Stimulated activated CD4-positive, alpha-beta T cell treated with anti-CD3 and anti-CD28 coated beads, Interleukin-4, amount 100 ng/mL, for 1 hour (primary cell): ENCODE results near the gene BMAL1.

Experiments used
- DNase-seq: peaks from one replicate; pipeline ENCODE4 v3.0.0-alpha.2; 2020

Gene BMAL1

GRCh38 chr11:13318498-13319295 lies 41.1 kb downstream of the BMAL1 start:
- DNase-seq = no peak

DNA sequence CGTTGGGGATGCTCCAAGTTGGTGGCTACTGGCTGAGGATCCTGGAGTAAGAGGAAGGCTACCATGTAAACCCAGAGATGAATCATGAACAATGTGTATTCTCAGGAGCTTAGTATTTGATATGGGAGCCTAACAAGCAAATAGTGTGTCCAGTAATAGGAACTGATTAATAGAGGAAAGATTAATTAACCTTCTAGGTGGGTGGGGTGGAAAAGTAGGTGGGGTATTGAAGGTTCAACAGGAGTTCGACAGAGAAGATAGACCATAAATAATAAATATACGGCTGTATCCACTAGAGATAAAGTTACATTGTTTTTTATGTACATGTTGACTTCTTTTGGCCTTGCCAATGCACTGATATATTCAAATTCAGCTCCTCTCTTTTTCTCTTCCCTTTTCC lies 43.1 kb downstream of the BMAL1 start:
- no peak for DNase-seq

GRCh38 chr11:13321431-13321830 lies 43.8 kb downstream of the BMAL1 start:
- DNase-seq = no peak

DNA sequence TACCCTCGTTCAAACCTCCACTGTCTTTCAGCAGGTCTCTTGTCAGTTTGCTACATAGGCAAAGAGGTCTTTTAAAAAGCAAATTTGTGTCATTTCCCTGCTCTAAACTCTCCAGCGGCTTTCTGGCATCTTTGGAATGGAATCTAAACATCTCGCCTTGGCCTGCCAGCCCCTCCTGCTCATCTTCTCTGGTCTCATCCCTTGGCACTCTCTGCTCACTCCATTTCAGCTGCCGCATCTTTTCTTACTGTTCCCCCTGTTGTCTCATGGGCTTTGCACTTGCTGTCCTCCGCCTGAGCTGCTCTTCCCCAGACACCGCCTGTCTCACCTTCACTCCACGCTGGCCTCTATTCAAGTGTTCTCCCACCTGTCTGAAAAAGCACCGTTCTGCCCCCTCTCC lies 46.6 kb downstream of the BMAL1 start:
- no peak for DNase-seq

DNA sequence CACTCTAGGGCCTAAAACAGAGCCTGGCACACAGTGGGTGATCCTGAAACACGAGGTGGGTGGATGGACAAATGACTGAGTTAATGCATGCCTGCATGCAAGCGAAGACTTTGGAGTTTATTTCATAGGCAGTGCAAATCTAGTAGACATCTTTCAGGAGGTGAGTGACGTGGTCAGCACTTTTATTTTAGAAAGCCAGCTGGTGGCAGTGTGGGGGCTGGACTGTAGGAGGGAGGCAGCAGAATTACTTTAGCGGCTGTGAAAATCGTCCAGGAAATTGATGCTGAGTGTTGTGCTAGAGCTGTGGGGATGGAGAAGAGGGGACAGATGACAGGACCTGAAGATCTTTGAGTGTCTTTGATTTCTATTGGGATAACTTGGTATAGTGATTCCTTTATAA lies 47.1 kb downstream of the BMAL1 start:
- no peak for DNase-seq

GRCh38 chr11:13327421-13327820 lies 49.8 kb downstream of the BMAL1 start:
- no peak for DNase-seq

- DNase-seq = no peak
Measured at GRCh38 chr11:13328286-13328685, 50.7 kb downstream of the BMAL1 start.

- no peak for DNase-seq
Measured at GRCh38 chr11:13329670-13330356, 52.2 kb downstream of the BMAL1 start.

DNA sequence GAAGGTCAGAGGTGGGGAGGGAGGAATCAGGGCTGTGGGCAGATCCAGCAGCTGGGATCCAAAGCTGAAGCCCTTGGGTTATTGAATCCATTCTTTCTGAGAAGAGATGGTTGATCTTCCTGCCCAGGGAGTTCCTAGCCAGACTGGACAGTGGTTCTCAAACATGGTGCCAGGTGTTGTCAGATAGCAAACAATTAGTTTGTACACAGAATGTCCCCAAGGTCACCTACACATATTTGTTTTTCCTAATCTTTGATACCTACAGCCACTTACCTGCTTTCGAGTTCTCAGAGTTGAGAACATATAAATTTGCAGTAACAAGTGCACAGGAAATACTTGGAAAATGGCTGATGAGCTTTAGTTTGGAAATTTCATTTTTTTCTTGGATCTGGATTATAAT lies 54.5 kb downstream of the BMAL1 start:
- no peak for DNase-seq

DNA sequence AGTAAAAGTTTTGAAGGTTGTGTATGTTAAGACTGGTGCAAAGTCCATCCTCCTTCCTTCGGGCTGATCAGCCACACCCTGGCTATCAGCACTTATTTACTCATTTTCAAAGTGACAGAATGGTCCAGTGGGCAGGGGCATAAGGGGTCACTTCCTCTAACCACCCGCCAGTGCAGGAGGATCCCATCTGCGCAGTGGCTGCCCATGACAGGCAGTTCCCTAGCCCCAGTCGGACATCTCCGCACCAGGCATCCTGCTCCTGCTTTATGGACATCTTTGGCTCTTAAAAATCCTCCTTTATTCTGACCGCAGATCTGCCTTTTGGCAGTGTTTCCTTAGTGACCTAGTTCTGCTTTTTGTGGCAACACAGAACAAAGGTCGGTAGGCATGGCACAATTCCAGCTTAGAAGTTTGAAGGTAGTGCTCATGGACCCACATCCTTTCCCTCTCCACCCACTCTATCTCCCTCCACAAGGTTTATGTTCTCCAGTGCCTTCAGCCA lies 55.9 kb downstream of the BMAL1 start:
- DNase-seq = no peak

DNA sequence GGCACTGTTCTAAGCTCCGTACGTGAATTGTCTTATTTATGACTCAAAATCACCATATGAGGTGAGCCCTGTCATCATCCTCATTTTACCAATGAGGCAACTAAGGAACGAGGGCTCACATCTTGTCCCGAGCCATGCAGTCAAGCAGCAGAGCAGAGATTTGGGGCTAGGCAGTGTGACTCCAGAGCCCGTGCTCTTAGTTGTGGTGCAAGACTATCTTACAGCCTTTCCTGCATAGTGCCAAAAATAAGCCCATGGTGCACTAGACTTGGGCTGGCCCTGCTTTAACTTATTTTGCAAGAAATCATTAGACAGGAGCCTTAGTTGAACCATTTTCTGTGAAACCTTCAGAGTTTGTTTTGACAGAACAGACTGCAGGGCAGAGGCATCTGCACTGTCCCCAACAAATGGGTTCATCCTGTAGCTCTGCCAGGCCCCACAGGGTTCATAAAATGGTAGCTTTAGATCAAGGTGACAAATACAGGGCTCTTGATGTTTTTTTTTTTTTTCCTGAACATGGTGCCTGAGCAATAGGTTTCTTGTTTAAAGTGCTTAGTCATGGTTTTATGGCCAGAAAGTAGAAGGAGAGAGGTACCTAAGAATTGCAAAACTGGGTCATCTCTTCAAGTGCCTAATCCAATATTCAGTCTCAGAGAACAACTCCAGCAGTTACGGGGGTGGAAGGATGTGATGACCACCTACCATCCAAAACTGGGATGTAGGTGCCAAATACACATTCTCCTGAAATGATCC lies 56.6 kb downstream of the BMAL1 start:
- DNase-seq = no peak

DNA sequence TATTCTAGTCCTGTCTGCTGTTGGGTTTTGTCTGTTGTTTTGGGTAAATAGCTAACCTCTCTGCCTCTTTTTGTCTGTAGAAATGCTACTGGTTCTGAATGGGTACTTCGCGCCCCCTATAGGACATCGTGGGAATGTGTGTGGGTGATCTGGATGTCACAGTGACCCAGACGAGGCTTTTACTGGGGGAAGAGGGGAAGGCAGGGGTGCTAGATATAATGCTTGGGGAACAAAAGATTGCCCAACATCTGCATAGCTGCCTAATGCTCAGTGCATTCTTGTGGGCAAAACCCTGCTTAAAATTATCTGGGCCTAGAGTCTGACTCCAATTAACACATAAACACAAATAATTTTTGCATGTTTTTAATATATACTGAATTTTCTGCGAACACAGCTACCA lies 57.7 kb downstream of the BMAL1 start:
- peak; percentile 69 for DNase-seq

- DNase-seq = no peak
Measured at GRCh38 chr11:13336246-13336878, 58.8 kb downstream of the BMAL1 start.

DNA sequence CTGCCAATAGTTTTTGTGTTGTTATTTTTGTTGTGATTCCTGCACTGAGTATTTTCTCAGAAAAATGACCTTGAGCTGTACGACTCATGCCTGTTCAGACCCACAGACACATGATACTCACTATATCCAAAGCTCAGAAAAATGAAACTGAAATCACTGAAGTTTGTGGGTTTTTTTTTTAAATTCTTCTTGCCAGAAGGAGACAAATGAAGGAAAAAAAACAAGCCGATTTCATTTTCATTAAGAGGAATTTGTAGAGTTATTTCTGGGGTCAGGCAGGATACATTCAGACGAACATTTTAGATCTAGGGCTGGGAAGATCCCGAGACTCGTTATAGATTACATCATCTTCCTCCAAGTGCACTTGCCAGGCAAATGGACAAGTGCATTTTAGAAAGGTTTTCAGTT lies 60.4 kb downstream of the BMAL1 start:
- no peak for DNase-seq

GRCh38 chr11:13338427-13339069 lies 61.0 kb downstream of the BMAL1 start:
- no peak for DNase-seq

GRCh38 chr11:13339195-13340153 lies 61.9 kb downstream of the BMAL1 start:
- DNase-seq = no peak

DNA sequence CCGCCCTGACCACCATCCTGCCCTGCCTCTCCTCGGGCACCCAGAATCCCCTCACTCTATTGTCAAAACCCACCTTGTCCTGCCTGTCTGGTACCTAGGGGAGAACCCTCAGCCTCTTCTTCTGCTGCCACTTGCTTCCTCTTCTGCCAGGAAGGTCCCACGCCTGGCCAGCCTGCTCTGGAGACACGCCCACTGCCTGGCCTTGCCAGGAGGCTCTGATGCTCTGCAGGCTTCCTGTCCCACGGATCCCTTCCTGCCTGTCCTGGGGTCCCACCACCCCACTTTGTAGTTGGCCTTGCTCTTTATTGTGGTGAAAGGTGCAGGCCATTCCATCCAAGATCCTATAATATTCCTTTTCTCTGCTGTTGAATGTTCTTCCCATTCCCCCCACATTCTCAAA lies 63.4 kb downstream of the BMAL1 start:
- no peak for DNase-seq

DNA sequence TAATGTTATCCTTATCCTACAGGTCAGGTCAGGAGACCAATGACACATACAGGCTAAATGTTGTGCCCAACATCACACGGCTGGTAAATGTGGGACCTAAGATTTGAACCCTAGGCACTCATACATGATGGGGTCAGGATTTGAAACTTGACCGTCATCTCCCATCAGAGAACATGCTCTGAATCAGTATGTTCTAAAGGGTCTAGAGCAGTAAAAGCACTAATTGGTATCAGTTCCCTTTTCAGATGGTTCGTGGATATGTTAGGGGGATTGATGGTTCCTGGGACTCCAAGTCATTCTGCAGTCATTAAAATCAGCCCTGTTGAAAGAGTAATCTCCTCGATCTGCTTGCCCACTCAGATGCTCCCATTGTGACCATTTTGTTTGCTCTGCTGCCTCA lies 65.5 kb downstream of the BMAL1 start:
- DNase-seq = no peak

GRCh38 chr11:13343931-13344717 lies 66.5 kb downstream of the BMAL1 start:
- peak; percentile 68 for DNase-seq

DNA sequence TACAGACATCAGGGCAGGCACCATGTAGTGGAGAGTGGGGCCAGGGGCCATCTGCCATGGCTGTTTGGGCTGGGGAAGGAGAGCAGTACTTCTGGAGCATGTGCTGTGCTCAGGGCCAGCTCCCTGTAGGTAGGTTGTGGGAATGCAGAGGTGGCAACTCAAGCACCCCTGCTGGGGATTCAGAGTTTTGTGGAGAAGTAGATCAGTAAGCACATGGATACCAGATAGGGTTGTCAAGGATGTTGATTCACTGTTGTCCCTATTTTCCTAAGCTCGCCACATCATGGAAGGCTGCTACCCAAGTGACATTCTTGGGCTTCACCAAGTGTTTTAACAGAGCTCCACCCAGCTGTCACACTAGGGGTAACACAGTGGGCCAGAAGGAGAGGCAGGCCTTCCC lies 67.2 kb downstream of the BMAL1 start:
- DNase-seq = no peak

DNA sequence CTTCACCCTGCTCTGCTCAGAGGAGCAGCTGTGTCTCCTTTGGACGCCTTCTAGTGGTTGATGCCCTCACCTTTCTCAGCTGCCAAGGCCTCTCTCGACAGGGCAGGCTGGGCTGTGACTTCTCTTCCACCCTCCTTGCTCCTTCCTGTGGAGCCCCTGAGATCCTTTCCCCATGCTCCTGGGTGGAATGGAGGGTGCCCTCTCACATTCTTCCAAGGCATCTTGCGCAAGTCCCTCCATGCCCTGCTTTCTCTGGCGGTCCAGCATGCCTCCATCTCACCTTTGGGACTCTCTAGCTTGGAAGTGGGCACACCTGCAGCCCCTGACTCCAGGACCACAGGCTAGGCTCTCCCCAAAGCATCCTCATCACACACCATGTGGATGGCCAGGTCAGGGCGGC lies 68.9 kb downstream of the BMAL1 start:
- no peak for DNase-seq
